Retinal pigment epithelial cell (primary cell): Measurements from ENCODE around the gene SLC22A5.

Experiments
- DNase-seq: peaks from one replicate; pipeline ENCODE4 v3.0.0-alpha.2; 2010; ENCODE audit warnings: low read depth
- H3K4me3 ChIP-seq: 2 replicates; pipeline ENCODE4 v1.5.1; 2011; ENCODE audit warnings: mild to moderate bottlenecking, low read length, control low read depth, moderate library complexity
- TF ChIP-seq, protein P1 (sequence below): conservative IDR thresholded peaks from 2 replicates; pipeline ENCODE4 v1.5.1; 2011; ENCODE audit warnings: low read depth, low read length, control low read depth, inconsistent platforms

SLC22A5 gene

DNA sequence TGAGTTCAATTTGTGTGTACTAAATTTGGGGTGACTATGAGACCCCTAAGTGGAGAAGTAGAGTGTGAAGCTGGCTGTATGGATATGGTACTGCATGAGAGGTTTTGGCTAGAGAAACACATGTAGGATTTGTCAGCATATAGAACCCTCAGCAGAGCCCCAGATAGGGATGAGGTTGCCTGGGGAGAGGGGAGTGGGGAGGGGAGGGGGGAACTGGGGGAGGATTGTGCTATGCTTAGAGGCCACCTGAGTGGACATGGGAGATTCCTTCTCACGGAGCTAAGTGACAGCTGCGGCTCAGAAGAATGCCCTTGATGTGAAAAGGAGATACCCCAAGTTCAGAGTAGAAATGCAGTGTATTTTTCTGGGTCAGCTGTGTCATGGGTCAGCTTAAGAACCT is 11.2 kb downstream of the SLC22A5 start:
- no peak overlapping the region for H3K4me3 ChIP-seq
- no peak for DNase-seq
- TF ChIP-seq, protein P1, sequence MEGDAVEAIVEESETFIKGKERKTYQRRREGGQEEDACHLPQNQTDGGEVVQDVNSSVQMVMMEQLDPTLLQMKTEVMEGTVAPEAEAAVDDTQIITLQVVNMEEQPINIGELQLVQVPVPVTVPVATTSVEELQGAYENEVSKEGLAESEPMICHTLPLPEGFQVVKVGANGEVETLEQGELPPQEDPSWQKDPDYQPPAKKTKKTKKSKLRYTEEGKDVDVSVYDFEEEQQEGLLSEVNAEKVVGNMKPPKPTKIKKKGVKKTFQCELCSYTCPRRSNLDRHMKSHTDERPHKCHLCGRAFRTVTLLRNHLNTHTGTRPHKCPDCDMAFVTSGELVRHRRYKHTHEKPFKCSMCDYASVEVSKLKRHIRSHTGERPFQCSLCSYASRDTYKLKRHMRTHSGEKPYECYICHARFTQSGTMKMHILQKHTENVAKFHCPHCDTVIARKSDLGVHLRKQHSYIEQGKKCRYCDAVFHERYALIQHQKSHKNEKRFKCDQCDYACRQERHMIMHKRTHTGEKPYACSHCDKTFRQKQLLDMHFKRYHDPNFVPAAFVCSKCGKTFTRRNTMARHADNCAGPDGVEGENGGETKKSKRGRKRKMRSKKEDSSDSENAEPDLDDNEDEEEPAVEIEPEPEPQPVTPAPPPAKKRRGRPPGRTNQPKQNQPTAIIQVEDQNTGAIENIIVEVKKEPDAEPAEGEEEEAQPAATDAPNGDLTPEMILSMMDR = no peak

DNA sequence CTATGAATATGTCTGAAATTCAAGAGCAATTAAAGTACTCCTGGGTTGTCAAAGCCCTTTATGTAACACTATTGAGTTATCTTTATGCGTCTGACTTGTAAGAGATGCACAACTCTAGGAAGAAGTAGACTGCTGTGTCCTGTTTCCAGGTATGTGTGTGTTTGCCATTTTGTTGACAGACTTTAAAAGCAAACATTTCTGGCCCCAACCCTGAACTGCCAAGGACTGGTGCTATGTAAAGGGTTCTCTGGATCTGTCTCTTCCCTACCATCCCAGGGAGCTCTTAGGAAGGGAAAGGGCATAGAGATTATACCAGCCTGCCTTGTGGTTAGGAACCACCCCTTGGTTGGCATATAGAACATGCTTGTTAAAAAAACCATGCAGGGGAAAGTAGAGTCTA is 12.1 kb downstream of the SLC22A5 start:
- TF ChIP-seq, protein P1 = no peak
- DNase-seq = no peak
- H3K4me3 ChIP-seq = no peak overlapping the region

DNA sequence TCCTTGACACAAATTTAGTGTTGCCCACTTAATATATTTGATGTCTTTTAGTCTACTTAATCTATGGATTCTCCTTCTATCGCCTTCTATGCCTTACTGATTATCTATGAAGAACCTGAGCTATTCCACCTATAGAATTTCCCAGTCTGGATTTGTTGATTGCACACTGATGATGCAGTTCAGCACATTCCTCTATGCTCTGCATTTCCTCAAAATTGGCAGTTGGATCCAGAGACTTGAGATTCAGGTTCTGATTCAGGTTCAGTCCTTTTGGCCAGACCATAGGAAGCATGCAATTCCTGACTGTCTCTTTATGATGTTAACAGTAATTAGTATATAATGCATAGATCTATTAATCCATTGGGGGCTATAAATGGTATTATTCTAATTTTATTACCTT is 13.8 kb downstream of the SLC22A5 start:
- H3K4me3 ChIP-seq = no peak overlapping the region
- TF ChIP-seq, protein P1 = no peak
- no peak for DNase-seq

DNA sequence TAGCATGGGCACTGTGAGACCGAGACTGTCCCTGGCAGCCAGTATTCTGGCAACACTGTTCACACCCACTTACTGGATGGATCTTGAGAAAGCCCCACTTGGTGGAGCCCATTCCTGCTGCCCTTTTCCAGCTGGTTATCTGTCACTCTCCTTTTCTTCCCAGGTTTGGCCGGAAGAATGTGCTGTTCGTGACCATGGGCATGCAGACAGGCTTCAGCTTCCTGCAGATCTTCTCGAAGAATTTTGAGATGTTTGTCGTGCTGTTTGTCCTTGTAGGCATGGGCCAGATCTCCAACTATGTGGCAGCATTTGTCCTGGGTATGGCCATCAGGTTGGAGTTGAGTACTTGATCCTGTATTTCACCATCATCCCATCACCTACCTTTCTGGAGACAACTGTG is 14.5 kb downstream of the SLC22A5 start:
- DNase-seq = no peak
- TF ChIP-seq, protein P1 = no peak
- H3K4me3 ChIP-seq = no peak overlapping the region

DNA sequence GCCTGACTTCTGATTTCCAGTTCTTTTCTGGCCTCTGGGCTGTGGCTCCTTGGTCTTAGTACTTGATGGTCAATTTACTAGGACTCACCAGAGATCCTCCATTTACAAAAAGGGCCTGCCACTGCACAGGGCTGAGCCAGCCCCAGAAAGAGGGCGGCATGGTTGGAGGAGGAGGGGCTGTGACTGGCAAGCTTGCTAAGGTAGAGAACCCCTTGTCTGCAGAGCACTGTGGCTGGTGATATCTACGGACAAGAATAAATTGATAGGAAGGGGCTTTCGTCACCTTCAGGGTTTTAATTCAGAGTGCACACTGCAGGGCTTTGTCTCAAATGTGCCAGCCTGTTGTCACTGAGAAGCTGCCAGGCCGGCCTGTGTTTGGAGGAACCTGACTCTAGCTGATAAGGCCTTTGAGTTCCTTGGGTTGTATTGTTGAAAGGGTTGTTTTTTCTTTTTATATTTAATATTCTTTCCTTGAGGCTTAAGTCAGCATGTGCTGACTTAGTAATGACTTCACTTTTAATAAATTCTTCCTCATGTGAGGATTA is 15.1 kb downstream of the SLC22A5 start:
- H3K4me3 ChIP-seq = no peak overlapping the region
- TF ChIP-seq, protein P1 = no peak
- DNase-seq = no peak

DNA sequence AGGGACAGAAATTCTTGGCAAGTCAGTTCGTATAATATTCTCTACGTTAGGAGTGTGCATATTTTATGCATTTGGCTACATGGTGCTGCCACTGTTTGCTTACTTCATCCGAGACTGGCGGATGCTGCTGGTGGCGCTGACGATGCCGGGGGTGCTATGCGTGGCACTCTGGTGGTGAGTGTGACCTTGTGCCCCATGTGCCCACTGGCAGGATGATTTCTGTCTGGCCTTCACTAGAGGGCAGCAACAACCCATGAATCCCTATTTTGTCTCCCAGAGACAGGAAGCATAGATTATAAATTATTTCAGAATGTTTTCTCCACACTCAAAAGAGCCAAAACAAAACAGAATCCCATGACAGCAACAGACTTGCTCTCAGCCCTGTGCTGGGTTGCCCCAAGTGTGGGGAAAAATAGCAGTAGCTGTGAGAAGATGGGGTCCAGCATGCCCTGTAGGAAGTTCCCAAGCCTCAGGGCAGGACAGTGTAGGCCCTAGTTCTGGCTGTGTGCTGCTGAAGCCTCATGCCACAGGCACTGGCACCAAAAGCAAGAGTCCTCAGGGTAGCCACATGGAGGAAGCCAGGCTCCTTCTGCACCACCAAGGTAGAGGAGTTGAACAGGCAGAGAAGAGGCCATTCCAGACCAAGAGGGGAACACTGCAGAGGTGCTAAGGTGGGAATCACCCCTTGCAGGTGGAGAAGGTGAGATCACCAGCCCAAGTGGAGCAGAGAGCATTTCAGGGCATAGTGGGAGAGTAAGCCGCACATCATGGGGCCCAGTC is 16.0 kb downstream of the SLC22A5 start:
- H3K4me3 ChIP-seq = no peak overlapping the region
- TF ChIP-seq, protein P1 = peak; percentile 79
- no peak for DNase-seq

DNA sequence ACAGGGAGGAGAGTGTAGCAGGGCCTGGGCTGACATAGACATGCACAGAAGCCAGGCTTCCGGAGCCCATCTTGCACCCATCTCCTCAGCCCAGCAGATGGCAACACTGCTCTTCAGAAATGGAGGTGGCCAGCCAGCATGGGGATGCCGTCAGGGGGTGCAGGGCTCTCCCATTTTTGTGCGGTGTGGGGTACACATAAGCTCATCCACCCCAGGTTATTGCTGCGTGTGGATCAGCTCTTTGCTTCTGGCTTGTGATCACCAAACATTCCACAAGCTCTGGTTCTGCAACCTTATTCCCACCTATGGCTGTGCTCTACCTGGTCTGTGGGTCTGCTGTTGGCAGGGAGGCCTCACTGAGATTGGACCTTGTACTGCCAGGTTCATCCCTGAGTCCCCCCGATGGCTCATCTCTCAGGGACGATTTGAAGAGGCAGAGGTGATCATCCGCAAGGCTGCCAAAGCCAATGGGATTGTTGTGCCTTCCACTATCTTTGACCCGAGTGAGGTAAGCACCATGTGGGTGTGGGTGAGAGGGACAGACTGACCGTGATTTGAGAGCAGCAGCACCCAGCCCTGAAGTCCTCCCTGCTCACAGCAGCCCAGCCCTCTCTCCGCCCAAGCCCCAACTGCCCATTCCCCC is 17.3 kb downstream of the SLC22A5 start:
- TF ChIP-seq, protein P1 = peak; percentile 89
- no peak overlapping the region for H3K4me3 ChIP-seq
- DNase-seq = no peak
